GM21619 (cell line): Measurements from ENCODE around the gene EPHA6.

Experiments
- ATAC-seq: cut with Tn5 transposase; IDR thresholded peaks from one replicate; pipeline ENCODE4 v1.9.1; 2021; ENCODE audit not compliant: unreplicated experiment

EPHA6 gene

DNA sequence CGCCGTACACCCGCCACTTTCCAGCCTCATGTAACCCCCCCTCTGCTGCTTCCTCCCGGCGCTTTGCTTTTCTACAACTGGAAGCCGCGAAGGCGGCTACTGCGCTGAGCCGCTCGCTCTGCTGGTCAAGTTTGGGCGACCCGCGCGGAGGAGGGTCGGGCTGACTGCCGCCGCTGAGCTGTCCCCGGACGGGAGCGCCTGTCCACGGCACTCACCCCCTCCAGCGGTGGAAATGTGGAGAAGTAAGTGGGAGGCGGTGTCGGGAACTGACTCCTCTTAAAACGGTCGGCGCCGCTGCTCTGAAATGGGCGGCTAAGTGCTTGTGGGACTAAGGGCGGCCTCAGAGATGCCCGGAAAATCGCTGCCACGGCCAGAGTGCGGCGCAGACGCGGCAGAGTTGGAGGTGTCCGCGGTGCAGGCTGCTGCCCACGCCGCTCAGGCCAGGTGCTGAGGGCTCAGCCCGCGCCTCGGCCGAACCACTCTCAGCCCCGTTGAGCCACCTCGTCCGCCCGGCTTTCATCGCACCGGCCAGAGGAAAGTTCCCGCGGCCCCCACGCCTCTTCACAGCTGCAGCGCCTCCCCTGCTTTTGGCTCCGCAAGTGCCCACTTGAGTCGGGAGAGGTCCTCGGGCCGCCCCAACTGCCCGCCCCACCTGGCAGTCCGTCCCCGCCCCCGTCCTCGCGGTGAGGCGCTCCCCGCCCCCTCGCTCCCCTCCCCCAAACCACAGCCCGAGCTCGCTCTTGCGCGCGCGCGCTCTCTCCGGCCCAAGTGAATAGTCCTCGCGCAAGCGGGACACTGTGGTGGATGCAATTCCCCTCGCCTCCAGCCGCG is at the start of gene EPHA6:
TSS of gene EPHA6 (plus strand) at position 775 of the 831 bp plus-strand sequence.
- ATAC-seq, result peak; percentile 23

DNA sequence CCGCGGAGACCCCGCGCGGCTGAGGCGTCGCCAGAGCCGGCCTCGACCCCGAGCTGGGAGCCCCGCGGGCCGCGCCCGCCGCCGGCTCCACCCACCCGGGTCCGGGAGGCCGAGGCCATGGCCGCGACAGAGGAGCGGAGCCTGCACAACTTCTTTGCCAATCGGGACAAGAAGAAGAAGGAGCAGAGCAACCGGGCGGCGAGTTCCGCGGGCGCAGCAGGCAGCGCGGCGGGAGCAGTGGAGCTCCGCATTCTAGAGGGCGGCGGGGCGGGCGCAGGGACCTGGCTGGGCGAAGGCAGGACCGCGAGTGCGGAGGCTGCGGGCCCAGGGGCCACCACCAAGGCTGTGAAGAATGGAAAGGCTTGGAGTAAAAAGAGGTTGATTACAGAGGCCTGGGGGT is 37.6 kb upstream of the EPHA6 start:
- no peak for ATAC-seq

DNA sequence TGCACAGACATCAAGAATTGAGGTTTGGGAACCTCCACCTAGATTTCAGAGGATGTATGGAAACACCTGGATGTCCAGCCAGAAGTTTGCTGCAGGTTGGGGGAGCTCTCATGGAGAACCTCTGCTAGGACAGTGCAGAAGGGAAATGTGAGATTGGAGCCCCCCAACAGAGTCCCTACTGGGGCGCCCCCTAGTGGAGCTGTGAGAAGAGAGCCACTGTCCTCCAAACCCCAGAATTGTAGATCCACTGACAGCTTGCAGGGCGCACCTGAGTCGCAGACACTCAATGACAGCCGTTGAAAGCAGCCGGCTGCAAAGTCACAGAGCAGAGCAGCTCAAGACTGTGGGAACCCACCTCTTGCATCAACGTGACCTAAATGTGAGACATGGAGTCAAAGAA is 34.6 kb upstream of the EPHA6 start:
- ATAC-seq, result no peak

DNA sequence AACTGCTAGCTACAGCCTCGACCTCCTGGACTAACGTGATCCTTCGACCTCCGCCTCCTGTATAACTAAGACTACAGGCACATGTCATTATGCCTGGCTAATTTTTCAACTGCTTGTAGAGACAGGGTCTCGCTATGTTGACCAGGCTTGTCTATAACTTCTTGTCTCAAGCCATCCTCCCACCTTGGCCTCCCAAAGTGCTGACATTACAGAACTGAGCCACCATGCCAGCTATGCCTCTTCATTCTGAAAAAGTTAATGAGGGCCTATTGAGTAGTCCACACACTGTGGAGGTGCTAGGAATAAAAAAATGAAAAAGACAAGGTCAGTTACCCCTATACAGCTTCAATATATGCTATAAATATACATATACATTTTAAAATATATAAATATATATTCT is 18.3 kb upstream of the EPHA6 start:
- no peak for ATAC-seq

DNA sequence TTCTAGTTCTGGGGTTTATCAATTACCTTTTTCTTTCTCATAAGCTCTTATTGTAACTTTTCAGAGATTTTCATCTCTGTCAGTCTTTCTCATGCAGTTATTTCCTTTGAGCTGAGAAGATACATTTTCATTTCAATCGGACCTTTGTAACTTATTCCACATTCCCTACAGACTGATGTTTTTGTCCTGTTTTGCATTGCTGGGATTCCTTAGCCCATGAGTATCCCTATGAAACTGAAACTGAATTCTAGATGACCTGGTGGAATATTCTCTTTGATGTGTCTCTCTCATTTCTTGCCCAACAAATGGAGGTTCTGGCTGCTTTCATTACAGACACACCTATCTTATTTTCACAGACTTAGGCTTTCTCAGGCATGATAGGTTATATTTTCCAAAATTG is 10.5 kb upstream of the EPHA6 start:
- no peak for ATAC-seq

DNA sequence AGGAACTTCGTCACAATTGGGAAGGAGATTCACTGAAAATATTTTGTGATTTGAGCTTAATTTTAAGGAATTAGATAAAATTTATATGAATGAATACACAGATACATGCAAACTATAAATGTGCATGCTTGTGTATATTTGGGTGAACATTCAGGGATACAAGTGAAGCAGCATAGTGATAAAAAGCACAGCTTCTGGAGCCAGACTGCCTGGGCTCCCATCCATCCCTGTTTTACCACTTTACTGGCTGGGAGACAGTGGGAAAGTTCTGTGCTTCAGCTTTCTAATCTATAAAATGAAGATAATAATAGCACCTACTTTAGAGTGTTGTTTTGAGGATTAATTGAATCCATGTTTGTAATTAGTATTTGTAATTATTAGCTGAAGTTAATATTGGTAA is 8.1 kb upstream of the EPHA6 start:
- ATAC-seq, result no peak

DNA sequence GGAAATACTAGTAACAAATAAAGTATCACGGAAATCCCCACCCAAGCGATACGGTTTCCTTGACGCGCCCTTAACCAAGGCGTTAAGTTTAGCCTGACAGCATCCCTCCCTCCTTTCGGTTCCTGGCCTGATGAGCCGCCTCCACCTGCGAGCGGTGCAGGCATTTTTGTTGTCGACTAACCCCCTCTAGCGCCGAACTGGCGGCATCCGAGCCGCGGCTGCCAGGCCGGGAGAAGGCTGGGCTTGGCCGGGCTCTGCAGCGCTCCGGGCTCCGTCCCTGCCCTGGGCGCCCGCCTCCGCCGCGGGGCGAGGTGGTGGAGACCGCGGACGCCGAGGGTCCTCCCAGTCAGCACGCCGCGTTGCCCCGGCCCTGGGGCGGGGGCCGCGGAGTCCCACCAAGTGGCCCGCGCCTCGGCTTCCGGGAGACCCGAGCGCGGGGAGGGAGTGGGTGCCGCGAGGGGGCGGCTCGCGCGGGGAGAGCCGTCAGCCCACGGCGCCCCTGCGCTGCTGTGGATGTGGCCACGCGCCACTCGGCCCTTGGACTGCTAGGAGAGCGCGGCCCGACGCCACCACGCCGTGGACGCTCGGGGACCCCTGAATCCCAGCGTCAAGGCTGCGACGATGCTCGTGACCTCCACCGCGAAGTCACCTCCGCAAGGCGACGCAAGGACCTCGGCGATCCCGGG is 1.1 kb upstream of the EPHA6 start:
- peak; percentile 98 for ATAC-seq

DNA sequence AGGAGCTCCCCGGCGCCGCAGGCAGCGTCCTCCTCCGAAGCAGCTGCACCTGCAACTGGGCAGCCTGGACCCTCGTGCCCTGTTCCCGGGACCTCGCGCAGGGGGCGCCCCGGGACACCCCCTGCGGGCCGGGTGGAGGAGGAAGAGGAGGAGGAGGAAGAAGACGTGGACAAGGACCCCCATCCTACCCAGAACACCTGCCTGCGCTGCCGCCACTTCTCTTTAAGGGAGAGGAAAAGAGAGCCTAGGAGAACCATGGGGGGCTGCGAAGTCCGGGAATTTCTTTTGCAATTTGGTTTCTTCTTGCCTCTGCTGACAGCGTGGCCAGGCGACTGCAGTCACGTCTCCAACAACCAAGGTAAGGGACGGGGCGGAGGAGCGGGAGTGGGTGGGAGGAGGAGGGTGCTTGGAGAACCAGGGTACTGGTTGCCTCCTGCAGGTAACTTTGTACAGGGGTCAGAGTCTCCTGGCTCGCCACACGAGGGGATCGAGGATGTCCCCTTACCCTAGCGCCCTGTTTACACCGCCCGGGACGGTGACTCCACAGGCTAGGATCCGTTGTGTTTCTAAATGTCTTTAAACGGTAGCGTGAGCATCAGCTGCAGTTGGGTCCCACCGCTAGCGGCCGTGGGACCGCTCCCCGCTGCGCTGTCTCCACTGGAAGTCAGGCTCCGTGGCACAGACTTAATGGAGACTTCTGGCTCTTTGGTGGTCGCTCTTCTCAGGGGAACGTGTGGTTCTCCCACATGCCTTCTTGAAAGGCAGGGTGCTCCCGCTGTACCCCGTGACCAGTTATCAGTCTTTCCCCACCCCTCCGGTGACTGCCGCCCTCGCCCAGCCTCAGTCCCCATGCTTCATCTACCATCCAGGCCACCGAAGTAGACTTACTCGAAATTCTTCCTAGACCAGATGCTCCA is 515 bp downstream of the EPHA6 start:
- ATAC-seq, result no peak

DNA sequence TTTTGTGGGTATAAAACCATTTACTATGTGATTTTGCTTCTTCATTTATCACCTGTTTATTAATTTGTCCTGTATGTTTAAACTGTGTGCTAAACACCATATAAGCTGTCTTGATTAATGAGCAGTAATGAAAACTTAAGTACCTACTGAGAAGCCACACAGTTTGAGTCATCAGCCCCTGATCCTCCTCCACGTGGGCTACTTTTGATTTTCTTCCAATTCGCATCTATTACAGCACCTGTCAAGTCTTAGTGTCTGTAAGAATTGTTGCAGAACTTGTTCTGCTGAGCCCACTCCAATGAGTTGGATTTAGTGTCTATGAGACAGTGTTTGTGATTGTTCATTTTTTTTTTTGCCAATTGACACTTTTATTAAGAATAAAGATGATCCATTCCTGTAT is 16.8 kb downstream of the EPHA6 start:
- ATAC-seq, result no peak

DNA sequence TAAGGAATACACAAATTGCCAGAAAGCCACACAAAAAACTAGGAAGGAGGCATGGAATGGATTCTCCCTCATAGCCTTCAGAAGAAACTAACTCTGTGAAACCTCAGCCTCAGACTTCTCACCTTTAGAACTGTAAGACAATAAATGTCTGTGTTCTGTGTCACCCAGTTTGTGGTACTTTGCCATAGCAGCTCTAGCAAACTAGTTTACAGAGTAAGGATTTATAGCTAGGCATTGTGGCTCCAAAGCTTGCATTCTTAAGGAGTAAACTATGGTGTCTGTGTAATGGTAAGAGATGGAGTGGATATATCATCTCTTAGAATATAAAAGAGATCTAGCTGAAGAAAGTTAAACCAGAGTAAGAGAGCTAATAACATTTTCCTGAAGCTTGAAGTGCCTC is 18.9 kb downstream of the EPHA6 start:
- ATAC-seq, result no peak

DNA sequence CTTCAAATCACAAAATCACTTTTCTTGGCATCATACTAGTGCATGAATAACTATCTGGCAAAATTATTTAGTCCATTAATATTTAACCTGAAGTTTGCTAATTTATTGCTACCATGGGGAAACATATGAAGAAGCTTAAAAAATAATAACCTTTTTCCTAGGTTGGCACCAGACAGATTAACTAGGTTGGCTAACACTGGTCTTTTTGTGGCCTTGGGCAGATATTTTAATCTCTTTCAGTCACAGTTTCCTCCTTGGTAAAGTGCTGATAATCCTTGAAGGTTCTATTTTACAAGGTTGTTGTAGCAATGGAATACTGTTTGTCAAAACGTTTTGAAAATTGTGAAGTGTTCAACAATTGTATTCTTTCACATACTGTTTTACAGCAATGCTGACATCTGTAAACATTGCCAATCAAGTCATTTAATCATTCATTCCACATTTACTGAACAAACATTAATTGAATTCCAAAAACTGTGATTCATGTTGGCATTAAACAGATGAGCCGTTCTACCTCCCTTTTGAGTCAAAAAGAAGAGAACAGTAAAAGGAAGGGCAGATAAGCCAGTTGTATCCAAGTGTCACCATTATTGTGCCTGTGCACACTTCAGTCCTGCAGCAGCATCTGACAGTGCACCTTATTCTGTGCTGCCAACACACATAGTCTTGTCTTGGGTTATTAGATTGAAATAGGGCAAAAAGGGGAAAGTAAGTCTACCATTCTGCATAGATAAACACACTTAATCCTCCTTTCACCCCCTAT is 21.9 kb downstream of the EPHA6 start:
- ATAC-seq, result no peak

DNA sequence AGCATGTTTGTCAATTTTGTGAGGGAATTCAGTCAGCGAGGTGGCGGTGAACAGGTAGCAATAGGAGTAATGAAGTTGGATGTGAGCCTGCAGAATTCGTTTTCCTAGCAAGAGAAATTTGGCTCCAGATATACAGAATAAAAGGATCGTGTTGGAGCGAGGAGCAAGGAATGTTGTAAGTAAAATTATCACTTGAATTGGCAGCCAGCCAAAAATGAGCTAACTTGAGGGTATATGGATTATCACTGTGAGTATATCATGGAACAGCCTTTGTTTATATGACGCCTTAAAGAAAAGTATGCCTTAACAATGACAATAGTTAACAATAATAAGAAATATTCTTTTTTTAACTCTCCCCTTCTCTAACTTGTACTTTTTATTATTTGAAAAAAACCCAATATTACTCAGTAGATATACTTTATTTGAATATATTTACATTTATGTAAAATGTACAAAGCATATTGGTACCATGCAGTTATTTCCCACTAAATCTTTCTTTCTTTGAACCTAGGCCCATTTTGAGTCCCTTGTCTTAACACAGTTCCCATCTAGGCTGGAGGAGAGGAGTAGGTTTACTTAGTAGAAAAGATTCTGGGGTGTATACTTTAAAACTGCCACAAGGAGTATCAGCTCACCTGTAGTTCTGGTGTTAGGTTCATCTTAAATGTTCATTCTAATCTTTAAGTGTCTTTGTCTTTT is 29.3 kb downstream of the EPHA6 start:
- ATAC-seq, result no peak

DNA sequence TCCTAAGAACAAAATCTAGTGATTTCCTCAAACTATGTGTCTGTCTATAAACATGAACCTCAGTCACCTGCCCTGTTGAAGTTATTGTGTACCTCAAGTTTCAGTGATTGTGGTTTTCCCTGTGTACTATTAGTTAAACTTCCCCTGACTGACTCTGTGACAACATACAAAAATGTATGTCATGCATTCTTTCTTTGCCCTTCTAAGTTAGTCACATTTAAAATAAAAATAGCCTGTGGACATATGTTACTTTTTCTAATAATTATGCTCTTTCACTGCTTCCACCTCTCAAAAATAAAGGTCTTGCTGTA is 29.8 kb downstream of the EPHA6 start:
- ATAC-seq, result no peak

DNA sequence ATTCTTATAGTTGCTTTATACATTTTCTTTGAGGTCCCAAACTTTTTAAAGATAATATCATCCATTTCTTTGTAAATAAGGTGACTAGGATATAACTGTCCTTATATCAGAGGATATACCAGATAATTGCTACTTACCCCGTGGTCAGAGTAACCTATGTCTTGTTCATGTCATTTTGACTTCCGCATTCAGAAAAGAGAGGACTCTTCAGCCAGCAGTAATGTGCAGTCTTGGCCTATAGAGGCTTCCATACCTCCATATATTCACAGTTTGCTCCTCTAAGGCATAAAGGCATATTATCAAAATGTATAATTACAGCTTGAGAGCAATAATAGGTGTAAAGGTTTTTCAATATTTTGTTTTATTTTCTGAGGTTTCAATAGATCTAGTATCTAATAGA is 38.5 kb downstream of the EPHA6 start:
- ATAC-seq, result no peak

DNA sequence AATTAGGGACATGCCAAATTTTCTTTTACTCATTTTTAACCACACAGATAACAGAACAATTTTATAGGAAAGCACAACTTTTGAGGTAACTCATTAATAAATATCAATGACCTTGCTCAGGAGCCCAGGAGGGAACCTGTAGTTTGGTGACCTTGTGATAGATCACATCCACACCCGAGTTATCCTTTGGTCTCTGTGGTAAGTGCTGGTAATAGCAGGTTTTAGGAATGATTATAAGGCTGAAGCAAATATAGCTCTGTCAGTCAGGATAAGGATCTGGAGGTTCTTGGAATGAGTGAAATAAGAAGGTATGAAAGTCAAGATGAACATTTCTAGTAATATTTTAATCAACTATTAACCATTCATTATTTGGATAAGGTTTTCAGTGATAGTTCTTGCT is 46.5 kb downstream of the EPHA6 start:
- ATAC-seq, result no peak

DNA sequence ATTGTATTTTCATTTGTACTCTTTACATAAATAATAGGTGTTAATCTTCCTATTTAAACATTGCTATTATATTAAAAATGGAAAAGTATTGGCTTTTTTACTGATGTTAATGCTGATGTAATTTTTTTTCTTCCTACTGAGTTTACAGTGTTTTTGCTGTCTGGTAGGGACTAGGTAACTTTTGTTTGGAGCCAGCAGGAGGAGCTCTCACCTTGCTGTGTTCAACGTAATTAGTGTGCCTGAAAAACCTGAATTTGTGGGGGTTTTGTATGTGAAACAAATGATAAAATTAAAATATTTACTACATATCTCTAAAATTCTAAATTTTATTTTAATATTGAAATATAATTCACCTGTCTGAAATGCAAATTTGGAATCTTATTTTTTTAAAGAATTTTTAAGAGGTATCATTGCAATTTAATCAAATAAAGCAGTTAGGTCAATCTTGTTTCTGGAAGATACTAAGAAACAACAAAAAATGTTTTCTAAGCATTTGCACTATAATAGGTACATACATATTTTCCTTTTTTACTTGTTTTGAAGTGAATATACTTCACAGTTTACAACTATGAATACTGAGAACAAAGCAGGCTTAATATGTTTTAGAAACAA is 48.8 kb downstream of the EPHA6 start:
- peak; percentile 75 for ATAC-seq

DNA sequence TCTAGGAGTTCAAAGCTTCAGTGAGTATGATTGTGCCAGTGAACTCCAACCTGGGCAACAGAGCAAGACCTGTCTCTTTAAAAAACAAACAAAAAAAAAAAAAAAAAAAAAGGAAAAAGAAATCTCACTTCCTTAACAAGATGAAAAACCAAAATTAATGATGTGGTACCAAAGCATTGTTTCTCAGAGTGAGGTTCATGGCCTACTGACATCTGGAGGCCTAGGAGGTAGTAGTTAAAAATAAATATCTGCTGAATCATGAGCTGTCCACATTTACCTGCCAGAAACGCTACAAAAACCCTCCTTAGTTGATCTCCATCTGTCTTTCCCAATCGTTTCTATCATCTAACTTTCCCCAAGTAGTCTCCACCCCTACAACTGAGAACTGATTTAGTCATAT is 51.2 kb downstream of the EPHA6 start:
- no peak for ATAC-seq

DNA sequence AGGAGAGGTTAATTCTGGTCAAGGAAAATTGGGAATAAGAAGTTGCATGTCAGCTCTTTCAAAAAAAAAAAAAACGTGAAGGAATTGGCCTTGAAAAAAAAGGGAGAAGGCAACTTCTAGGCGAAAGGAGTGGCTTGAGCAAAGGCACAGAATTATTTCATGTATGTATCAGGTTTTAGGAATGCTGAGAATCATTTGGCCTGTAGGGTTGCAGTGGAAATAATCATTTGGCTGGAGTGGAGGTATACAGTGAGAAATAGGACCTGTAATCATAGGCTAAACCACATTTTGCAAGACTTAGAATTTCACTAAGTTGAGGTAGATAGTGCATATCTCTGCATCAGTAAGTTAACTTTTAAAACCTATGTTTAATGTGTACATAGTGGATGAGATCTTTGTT is 54.9 kb downstream of the EPHA6 start:
- no peak for ATAC-seq

DNA sequence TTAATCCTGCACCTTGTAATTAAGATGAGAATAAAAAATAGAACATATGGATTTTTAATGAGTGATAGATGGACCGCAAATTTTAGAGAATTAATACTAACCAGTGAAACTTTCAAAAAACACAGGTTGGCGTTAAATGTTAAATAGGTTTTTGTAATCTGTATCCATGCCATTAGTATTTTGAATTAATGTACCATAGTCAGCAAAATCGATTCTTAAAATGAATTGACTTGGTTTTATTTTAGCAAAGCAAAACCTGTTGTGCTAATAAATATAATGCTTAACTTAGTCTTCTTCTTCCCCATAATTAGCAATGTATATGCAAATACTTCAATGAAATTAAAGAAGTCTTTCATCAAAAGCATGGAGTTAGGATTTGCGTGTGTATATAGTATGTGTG is 63.1 kb downstream of the EPHA6 start:
- ATAC-seq, result no peak

DNA sequence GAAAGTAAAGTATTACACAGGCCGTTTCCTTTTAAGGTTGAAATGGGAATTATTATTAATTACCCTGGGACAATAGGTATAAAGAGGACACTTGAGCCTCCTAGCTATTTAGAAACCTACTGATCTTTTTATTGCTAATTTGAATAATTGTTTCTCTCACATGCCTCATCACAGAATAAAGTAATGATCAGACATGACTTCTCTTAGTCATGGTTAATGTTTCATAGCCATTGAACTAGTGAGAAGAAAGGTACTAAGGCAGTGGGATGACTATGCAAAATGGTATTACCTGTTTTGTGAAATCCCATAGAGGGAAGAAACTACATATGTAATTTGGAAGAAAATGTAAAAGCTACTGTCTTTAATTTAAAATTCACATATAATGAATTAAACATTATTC is 85.6 kb downstream of the EPHA6 start:
- no peak for ATAC-seq
